Iris pigment epithelial cell (primary cell): ENCODE measurements around the gene FMNL3.

Experiments used
- DNase-seq: peaks from one replicate; pipeline ENCODE4 v3.0.0-alpha.2; 2011; ENCODE audit warnings: low read depth

FMNL3 gene

GRCh38 chr12:49675137-49675536 is 32.1 kb downstream of the FMNL3 start:
- DNase-seq, result peak; percentile 14

- DNase-seq, result peak; percentile 42
Observed at GRCh38 chr12:49674318-49674981, 32.8 kb downstream of the FMNL3 start.

- DNase-seq, result peak; percentile 96
Observed at GRCh38 chr12:49673446-49674317, 33.5 kb downstream of the FMNL3 start.

GRCh38 chr12:49672301-49673217 is 34.6 kb downstream of the FMNL3 start:
- no peak for DNase-seq

- DNase-seq, result no peak
Observed at GRCh38 chr12:49671031-49671765, 36.0 kb downstream of the FMNL3 start.

GRCh38 chr12:49669796-49670195 is 37.4 kb downstream of the FMNL3 start:
- DNase-seq, result no peak

GRCh38 chr12:49667325-49668090 is 39.7 kb downstream of the FMNL3 start:
- peak; percentile 75 for DNase-seq

GRCh38 chr12:49666176-49666575 is 41.0 kb downstream of the FMNL3 start:
- DNase-seq, result no peak

GRCh38 chr12:49665384-49665783 is 41.8 kb downstream of the FMNL3 start:
- no peak for DNase-seq

- no peak for DNase-seq
Observed at GRCh38 chr12:49664591-49665239, 42.5 kb downstream of the FMNL3 start.

- no peak for DNase-seq
Observed at GRCh38 chr12:49664167-49664566, 43.0 kb downstream of the FMNL3 start.

- DNase-seq, result peak; percentile 89
Observed at GRCh38 chr12:49662998-49663843, 44.0 kb downstream of the FMNL3 start.

GRCh38 chr12:49661746-49662145 is 45.5 kb downstream of the FMNL3 start:
- DNase-seq, result no peak

GRCh38 chr12:49661191-49661590 is 46.0 kb downstream of the FMNL3 start:
- no peak for DNase-seq

GRCh38 chr12:49659753-49660152 is 47.5 kb downstream of the FMNL3 start:
- no peak for DNase-seq

GRCh38 chr12:49658276-49658675 is 48.9 kb downstream of the FMNL3 start:
- no peak for DNase-seq

GRCh38 chr12:49655595-49656236 is 51.5 kb downstream of the FMNL3 start:
- no peak for DNase-seq

GRCh38 chr12:49654715-49655114 is 52.5 kb downstream of the FMNL3 start:
- no peak for DNase-seq
